Measurements from ENCODE around the gene GLI1. TPM values are rescaled to one million over a fixed set of nuclear protein-coding genes. Genes with fewer than 3 reads are reported as not detected.

The GLI1 gene
- total and polyA plus RNA-seq, 4 donors = 0.25 to 15.5 (median 2.3) TPM

DNA sequence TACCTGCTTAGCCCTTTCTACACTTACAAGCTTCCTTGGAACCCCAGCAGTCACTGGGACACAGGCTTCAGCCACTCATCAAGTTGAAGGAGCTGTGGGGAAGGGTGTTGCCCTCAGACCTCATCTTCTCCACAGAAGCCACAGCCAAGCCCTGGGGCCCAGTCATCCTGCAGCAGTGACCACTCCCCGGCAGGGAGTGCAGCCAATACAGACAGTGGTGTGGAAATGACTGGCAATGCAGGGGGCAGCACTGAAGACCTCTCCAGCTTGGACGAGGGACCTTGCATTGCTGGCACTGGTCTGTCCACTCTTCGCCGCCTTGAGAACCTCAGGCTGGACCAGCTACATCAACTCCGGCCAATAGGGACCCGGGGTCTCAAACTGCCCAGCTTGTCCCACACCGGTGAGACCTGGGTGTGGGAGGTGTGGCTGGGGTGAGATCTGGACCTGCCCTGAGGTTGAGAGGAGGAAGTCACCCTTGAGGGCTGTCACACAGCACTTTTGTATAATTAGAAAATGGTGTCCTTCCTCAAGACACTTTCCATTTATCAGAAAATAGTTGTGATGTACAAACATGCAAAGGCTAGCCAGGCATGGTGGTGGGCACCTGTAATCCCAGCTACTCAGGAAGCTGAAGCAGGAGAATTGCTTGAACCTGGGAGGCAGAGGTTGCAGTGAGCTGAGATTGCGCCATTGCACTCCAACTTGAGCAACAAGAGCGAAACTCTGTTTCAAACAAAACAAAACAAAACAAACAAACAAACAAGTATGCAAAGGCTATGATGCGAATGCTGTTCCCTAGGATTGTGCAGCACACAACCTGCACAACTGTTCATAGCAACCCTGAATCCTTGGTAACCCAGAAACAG is 9.9 kb downstream of the GLI1 start:
- Histone ChIP-seq H3K4me1 (ENCODE audit: control insufficient read depth in 1 of 2, insufficient read depth in 2 of 2, low read length in 2 of 2) (no peaks in the 10 kb centered on the region), H3K4me3 (ENCODE audit: low read length in 2 of 2) (no peak overlapping the region), H3K9me3 (ENCODE audit: control insufficient read depth, low read length) (no peaks in the 10 kb centered on the region), H3K27me3 (ENCODE audit: control insufficient read depth in 1 of 2, insufficient read depth in 2 of 2, low read length in 1 of 2) (no peaks in the 10 kb centered on the region), H3K27ac (ENCODE audit: low read depth in 1 of 2, low read length in 2 of 2) (no peak overlapping the region), H3K36me3 (ENCODE audit: control insufficient read depth in 1 of 2, insufficient read depth in 2 of 2, low read length in 1 of 2) (no peaks in the 10 kb centered on the region)
- ATAC-seq (ENCODE audit: low FRiP score) (peak; percentile 11), DNase-seq (peak in 1 of 2 donors; percentile 21)
- WGBS, 2 donors = 92% methylated on average over 10 of the region's 10 CpGs
- intact Hi-C loops (cut with DNase I) = no loop called here

DNA sequence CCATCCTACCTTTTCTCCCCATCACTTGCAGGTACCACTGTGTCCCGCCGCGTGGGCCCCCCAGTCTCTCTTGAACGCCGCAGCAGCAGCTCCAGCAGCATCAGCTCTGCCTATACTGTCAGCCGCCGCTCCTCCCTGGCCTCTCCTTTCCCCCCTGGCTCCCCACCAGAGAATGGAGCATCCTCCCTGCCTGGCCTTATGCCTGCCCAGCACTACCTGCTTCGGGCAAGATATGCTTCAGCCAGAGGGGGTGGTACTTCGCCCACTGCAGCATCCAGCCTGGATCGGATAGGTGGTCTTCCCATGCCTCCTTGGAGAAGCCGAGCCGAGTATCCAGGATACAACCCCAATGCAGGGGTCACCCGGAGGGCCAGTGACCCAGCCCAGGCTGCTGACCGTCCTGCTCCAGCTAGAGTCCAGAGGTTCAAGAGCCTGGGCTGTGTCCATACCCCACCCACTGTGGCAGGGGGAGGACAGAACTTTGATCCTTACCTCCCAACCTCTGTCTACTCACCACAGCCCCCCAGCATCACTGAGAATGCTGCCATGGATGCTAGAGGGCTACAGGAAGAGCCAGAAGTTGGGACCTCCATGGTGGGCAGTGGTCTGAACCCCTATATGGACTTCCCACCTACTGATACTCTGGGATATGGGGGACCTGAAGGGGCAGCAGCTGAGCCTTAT is 10.8 kb downstream of the GLI1 start:
- intact Hi-C loops (cut with DNase I) = no loop called here
- Histone ChIP-seq H3K36me3 (ENCODE audit: control insufficient read depth in 1 of 2, insufficient read depth in 2 of 2, low read length in 1 of 2) (no peaks in the 10 kb centered on the region), H3K4me3 (ENCODE audit: low read length in 2 of 2) (no peak overlapping the region), H3K27ac (ENCODE audit: low read depth in 1 of 2, low read length in 2 of 2) (no peak overlapping the region), H3K4me1 (ENCODE audit: control insufficient read depth in 1 of 2, insufficient read depth in 2 of 2, low read length in 2 of 2) (no peaks in the 10 kb centered on the region), H3K27me3 (ENCODE audit: control insufficient read depth in 1 of 2, insufficient read depth in 2 of 2, low read length in 1 of 2) (no peaks in the 10 kb centered on the region), H3K9me3 (ENCODE audit: control insufficient read depth, low read length) (no peaks in the 10 kb centered on the region)
- WGBS, 2 donors = 93 to 95% methylated on average over 14 of the region's 14 CpGs
- DNase-seq (no peak), ATAC-seq (ENCODE audit: low FRiP score) (no peak)

DNA sequence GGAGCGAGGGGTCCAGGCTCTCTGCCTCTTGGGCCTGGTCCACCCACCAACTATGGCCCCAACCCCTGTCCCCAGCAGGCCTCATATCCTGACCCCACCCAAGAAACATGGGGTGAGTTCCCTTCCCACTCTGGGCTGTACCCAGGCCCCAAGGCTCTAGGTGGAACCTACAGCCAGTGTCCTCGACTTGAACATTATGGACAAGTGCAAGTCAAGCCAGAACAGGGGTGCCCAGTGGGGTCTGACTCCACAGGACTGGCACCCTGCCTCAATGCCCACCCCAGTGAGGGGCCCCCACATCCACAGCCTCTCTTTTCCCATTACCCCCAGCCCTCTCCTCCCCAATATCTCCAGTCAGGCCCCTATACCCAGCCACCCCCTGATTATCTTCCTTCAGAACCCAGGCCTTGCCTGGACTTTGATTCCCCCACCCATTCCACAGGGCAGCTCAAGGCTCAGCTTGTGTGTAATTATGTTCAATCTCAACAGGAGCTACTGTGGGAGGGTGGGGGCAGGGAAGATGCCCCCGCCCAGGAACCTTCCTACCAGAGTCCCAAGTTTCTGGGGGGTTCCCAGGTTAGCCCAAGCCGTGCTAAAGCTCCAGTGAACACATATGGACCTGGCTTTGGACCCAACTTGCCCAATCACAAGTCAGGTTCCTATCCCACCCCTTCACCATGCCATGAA is 11.5 kb downstream of the GLI1 start:
- DNase-seq = no peak
- Histone ChIP-seq H3K27me3 (ENCODE audit: control insufficient read depth in 1 of 2, insufficient read depth in 2 of 2, low read length in 1 of 2) (no peaks in the 10 kb centered on the region), H3K9me3 (ENCODE audit: control insufficient read depth, low read length) (no peaks in the 10 kb centered on the region), H3K4me1 (ENCODE audit: control insufficient read depth in 1 of 2, insufficient read depth in 2 of 2, low read length in 2 of 2) (no peaks in the 10 kb centered on the region), H3K36me3 (ENCODE audit: control insufficient read depth in 1 of 2, insufficient read depth in 2 of 2, low read length in 1 of 2) (no peaks in the 10 kb centered on the region), H3K4me3 (ENCODE audit: low read length in 2 of 2) (no peak overlapping the region), H3K27ac (ENCODE audit: low read depth in 1 of 2, low read length in 2 of 2) (no peak overlapping the region)
- WGBS, 2 donors = 96 to 97% methylated on average over 4 of the region's 4 CpGs
- intact Hi-C loops (cut with DNase I) = no loop called here
- ATAC-seq (ENCODE audit: low FRiP score) = no peak

DNA sequence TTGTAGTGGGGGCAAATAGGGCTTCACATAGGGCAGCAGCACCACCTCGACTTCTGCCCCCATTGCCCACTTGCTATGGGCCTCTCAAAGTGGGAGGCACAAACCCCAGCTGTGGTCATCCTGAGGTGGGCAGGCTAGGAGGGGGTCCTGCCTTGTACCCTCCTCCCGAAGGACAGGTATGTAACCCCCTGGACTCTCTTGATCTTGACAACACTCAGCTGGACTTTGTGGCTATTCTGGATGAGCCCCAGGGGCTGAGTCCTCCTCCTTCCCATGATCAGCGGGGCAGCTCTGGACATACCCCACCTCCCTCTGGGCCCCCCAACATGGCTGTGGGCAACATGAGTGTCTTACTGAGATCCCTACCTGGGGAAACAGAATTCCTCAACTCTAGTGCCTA is 12.1 kb downstream of the GLI1 start:
- H3K36me3 ChIP-seq (ENCODE audit: control insufficient read depth in 1 of 2, insufficient read depth in 2 of 2, low read length in 1 of 2) = no peaks in the 10 kb centered on the region
- intact Hi-C loops (cut with DNase I) = no loop called here
- no peak for ATAC-seq (ENCODE audit: low FRiP score)
- 93 to 94% methylated on average over 3 of the region's 3 CpGs for WGBS, 2 donors
- no peak overlapping the region for H3K4me3 ChIP-seq (ENCODE audit: low read length in 2 of 2)
- no peak overlapping the region for H3K27ac ChIP-seq (ENCODE audit: low read depth in 1 of 2, low read length in 2 of 2)
- no peaks in the 10 kb centered on the region for H3K4me1 ChIP-seq (ENCODE audit: control insufficient read depth in 1 of 2, insufficient read depth in 2 of 2, low read length in 2 of 2)
- DNase-seq = no peak
- no peaks in the 10 kb centered on the region for H3K9me3 ChIP-seq (ENCODE audit: control insufficient read depth, low read length)
- no peaks in the 10 kb centered on the region for H3K27me3 ChIP-seq (ENCODE audit: control insufficient read depth in 1 of 2, insufficient read depth in 2 of 2, low read length in 1 of 2)

DNA sequence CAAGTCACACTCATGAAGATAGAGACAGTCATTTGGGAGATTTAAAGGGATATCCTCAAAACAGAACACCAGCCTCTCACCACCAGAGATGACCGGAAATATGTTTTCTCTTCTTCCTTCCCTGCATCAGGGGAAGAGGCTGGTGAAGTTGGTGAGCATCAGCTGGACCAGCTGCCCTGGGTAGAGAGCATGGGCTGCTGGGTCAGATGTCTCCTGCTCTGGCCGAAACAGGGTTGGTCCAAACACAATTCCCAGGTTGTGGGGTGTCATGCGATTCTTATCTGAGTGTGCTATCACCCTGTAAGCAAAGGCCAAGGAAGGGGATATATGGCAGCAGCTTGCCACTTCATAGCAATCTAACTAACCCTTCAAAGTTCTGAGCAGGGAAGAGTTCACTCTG is 12.8 kb downstream of the GLI1 start:
- H3K4me3 ChIP-seq (ENCODE audit: low read length in 2 of 2) = no peak overlapping the region
- no peak for DNase-seq
- no peak for ATAC-seq (ENCODE audit: low FRiP score)
- 83% methylated on average over 3 of the region's 3 CpGs for WGBS, 2 donors
- no peaks in the 10 kb centered on the region for H3K36me3 ChIP-seq (ENCODE audit: control insufficient read depth in 1 of 2, insufficient read depth in 2 of 2, low read length in 1 of 2)
- no peaks in the 10 kb centered on the region for H3K9me3 ChIP-seq (ENCODE audit: control insufficient read depth, low read length)
- no peaks in the 10 kb centered on the region for H3K27me3 ChIP-seq (ENCODE audit: control insufficient read depth in 1 of 2, insufficient read depth in 2 of 2, low read length in 1 of 2)
- H3K27ac ChIP-seq (ENCODE audit: low read depth in 1 of 2, low read length in 2 of 2) = no peak overlapping the region
- no peaks in the 10 kb centered on the region for H3K4me1 ChIP-seq (ENCODE audit: control insufficient read depth in 1 of 2, insufficient read depth in 2 of 2, low read length in 2 of 2)
- intact Hi-C loops (cut with DNase I) = no loop called here

DNA sequence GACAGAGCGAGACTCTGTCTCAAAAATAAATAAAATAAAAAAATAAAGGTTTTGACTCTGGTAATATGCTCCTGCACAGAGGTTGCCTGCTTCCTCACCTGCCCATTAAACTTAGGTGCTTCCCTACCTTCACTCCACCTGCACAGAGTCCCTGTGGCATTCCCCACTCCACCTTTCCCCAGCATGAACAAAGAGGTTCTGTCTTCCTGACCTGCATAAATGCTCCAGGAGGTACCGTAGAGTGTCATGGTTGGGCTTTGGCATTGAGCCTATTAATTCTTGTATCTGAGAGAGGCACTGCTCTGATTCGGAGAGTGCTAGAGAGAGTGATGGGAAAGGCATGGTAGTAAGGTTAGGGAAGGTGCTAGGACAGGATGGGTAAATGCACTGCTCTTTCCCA is 13.8 kb downstream of the GLI1 start:
- intact Hi-C loops (cut with DNase I) = no loop called here
- Histone ChIP-seq H3K36me3 (ENCODE audit: control insufficient read depth in 1 of 2, insufficient read depth in 2 of 2, low read length in 1 of 2) (no peaks in the 10 kb centered on the region), H3K9me3 (ENCODE audit: control insufficient read depth, low read length) (no peaks in the 10 kb centered on the region)

DNA sequence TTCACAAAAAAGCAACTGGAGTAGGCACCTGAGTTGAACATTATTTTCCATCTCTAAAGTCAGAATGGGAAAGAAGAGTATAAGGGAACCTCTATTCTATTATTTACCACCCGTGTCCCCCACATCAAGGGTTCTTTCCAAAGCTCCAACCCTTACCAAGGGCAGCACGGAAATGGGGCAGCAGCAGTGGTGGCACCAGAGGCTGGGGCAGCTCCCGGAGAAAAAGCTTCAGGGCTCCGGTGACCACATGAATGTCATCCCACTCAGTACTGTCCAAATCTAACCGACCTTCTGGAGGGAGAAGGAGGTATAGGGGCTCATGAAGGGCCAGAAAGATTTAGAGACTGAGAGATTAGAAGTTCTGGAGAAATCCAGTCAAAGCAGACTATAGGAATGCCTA is 14.3 kb downstream of the GLI1 start:
- no peak for ATAC-seq (ENCODE audit: low FRiP score)
- DNase-seq = no peak

More for the DNA sequence above, 13.8 kb downstream of the GLI1 start:
- WGBS, 2 donors = 34 to 35% methylated on average over 3 of the region's 3 CpGs
- H3K27ac ChIP-seq (ENCODE audit: low read depth in 1 of 2, low read length in 2 of 2) = no peak overlapping the region
- H3K4me1 ChIP-seq (ENCODE audit: control insufficient read depth in 1 of 2, insufficient read depth in 2 of 2, low read length in 2 of 2) = no peaks in the 10 kb centered on the region
- no peak overlapping the region for H3K4me3 ChIP-seq (ENCODE audit: low read length in 2 of 2)
- DNase-seq (no peak), ATAC-seq (ENCODE audit: low FRiP score) (no peak)
- H3K27me3 ChIP-seq (ENCODE audit: control insufficient read depth in 1 of 2, insufficient read depth in 2 of 2, low read length in 1 of 2) = no peaks in the 10 kb centered on the region

DNA sequence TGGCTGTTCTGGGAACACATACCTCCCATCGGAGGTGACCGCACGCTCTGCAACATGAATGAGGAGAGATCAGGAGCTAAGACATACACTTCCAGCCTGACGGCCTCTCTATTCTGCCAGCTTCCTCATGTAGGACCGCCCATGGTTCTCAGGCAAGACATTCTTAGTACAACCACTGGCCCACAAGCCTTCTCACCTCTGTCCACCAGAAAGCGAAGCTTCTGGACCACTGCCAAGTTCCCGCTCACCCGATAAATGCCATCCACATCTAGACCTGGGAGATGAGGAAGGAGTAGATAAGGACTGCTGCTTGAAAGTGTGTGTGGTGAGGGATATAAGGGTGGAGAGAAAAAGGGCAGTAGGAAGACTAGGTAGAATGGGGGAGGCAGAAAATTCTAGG is 14.8 kb downstream of the GLI1 start:
- no peak for ATAC-seq (ENCODE audit: low FRiP score)
- Histone ChIP-seq H3K9me3 (ENCODE audit: control insufficient read depth, low read length) (no peaks in the 10 kb centered on the region), H3K27me3 (ENCODE audit: control insufficient read depth in 1 of 2, insufficient read depth in 2 of 2, low read length in 1 of 2) (no peaks in the 10 kb centered on the region), H3K36me3 (ENCODE audit: control insufficient read depth in 1 of 2, insufficient read depth in 2 of 2, low read length in 1 of 2) (no peaks in the 10 kb centered on the region), H3K4me1 (ENCODE audit: control insufficient read depth in 1 of 2, insufficient read depth in 2 of 2, low read length in 2 of 2) (no peaks in the 10 kb centered on the region), H3K4me3 (ENCODE audit: low read length in 2 of 2) (no peak overlapping the region), H3K27ac (ENCODE audit: low read depth in 1 of 2, low read length in 2 of 2) (no peak overlapping the region)
- no peak for DNase-seq
- intact Hi-C loops (cut with DNase I) = no loop called here
- WGBS, 2 donors = 75 to 79% methylated on average over 8 of the region's 8 CpGs

More for the DNA sequence above, 14.3 kb downstream of the GLI1 start:
- Histone ChIP-seq H3K9me3 (ENCODE audit: control insufficient read depth, low read length) (no peaks in the 10 kb centered on the region), H3K4me3 (ENCODE audit: low read length in 2 of 2) (no peak overlapping the region), H3K27ac (ENCODE audit: low read depth in 1 of 2, low read length in 2 of 2) (no peak overlapping the region), H3K27me3 (ENCODE audit: control insufficient read depth in 1 of 2, insufficient read depth in 2 of 2, low read length in 1 of 2) (no peaks in the 10 kb centered on the region), H3K36me3 (ENCODE audit: control insufficient read depth in 1 of 2, insufficient read depth in 2 of 2, low read length in 1 of 2) (no peaks in the 10 kb centered on the region), H3K4me1 (ENCODE audit: control insufficient read depth in 1 of 2, insufficient read depth in 2 of 2, low read length in 2 of 2) (no peaks in the 10 kb centered on the region)
- intact Hi-C loops (cut with DNase I) = no loop called here
- 84 to 86% methylated on average over 5 of the region's 5 CpGs for WGBS, 2 donors

Data from aorta (tissue), 5 donors.